HEK293 (cell line): ENCODE measurements around the gene HPRT1.
A peak's percentile ranks its signal among the peaks of the same experiment; 100 is the strongest.

Source experiments
- CTCF ChIA-PET: fragments of 350-600 bp; formaldehyde crosslinking; extraction: SDS; loops from one replicate; lab custom pipeline; 2021; ENCODE audit warnings: antibody characterized with exemption; lab: Yijun Ruan, JAX
- POLR2A ChIA-PET: fragments of 300-600 bp; formaldehyde crosslinking; extraction: SDS; loops from one replicate; lab custom pipeline; 2020; ENCODE audit warnings: antibody characterized with exemption, inconsistent platforms; lab: Yijun Ruan, JAX
- H3K27ac ChIP-seq: fragments of 200-500 bp; sonication (Bioruptor generic); 2 replicates; pipeline ENCODE4 v1.5.1; 2014; ENCODE audit warnings: low read depth, low read length, control low read depth, inconsistent platforms; ENCODE audit errors: extremely low read depth
- H3K36me3 ChIP-seq, 2 experiments: fragments of 200-500 bp in 1 of 2; sonication (Bioruptor generic) in 1 of 2; 1 replicate in 1 of 2; 2 replicates in 1 of 2; pipeline ENCODE4 v1.5.1; 2014 to 2017; ENCODE audit warnings: inconsistent platforms in 2 of 2, low read length in 2 of 2; ENCODE audit not compliant: control insufficient read depth in 2 of 2, insufficient read depth in 1 of 2
- H3K4me1 ChIP-seq: fragments of 200-500 bp; sonication (Bioruptor generic); 2 replicates; pipeline ENCODE4 v1.5.1; 2014; ENCODE audit warnings: mild to moderate bottlenecking, low read length, inconsistent platforms; ENCODE audit not compliant: control insufficient read depth, insufficient read depth
- H3K4me3 ChIP-seq: 2 replicates; pipeline ENCODE4 v1.5.1; 2011; ENCODE audit warnings: low read depth, mild to moderate bottlenecking, control low read depth, low read length, moderate library complexity
- H3K9me3 ChIP-seq: fragments of 200-500 bp; sonication (Bioruptor generic); 2 replicates; pipeline ENCODE4 v1.5.1; 2014; ENCODE audit warnings: low read depth, low read length, inconsistent platforms; ENCODE audit not compliant: control insufficient read depth, insufficient read depth
- GLIS1 ChIP-seq: fragments of 450-650 bp; formaldehyde crosslinking; IDR thresholded peaks from 2 replicates; pipeline ENCODE4 v1.5.1; 2016; ENCODE audit warnings: missing biosample characterization, missing genetic modification characterization
- HOXA7 ChIP-seq: sonication (generic); formaldehyde crosslinking; IDR thresholded peaks from 2 replicates; pipeline ENCODE4 v1.8.1; 2022; ENCODE audit warnings: missing genetic modification reagents, borderline replicate concordance
- KLF1 ChIP-seq: fragments of 450-650 bp; formaldehyde crosslinking; IDR thresholded peaks from 2 replicates; pipeline ENCODE4 v1.5.1; 2016; ENCODE audit warnings: missing biosample characterization, missing genetic modification characterization
- MEIS1 ChIP-seq: sonication (generic); formaldehyde crosslinking; IDR thresholded peaks from 2 replicates; pipeline ENCODE4 v1.8.1; 2022; ENCODE audit warnings: missing genetic modification reagents, mild to moderate bottlenecking, borderline replicate concordance
- OVOL3 ChIP-seq: fragments of 450-650 bp; formaldehyde crosslinking; IDR thresholded peaks from 2 replicates; pipeline ENCODE4 v1.5.1; 2016; ENCODE audit warnings: missing biosample characterization, missing genetic modification characterization
- PRDM2 ChIP-seq: fragments of 450-650 bp; formaldehyde crosslinking; IDR thresholded peaks from 2 replicates; pipeline ENCODE4 v1.5.1; 2016; ENCODE audit warnings: missing biosample characterization, missing genetic modification characterization, borderline replicate concordance
- RBAK ChIP-seq: fragments of 450-650 bp; formaldehyde crosslinking; IDR thresholded peaks from 2 replicates; pipeline ENCODE4 v1.5.1; 2016; ENCODE audit warnings: missing biosample characterization, missing genetic modification characterization
- TRIM28 ChIP-seq: IDR thresholded peaks from 2 replicates; pipeline ENCODE4 v1.6.1; 2011; ENCODE audit warnings: low read length, control low read depth, borderline replicate concordance
- ZNF174 ChIP-seq: fragments of 450-650 bp; formaldehyde crosslinking; IDR thresholded peaks from 2 replicates; pipeline ENCODE4 v1.5.0; 2017; ENCODE audit warnings: missing biosample characterization, mild to moderate bottlenecking, missing genetic modification characterization
- ZNF202 ChIP-seq: fragments of 450-650 bp; formaldehyde crosslinking; IDR thresholded peaks from 2 replicates; pipeline ENCODE4 v1.5.1; 2016; ENCODE audit warnings: missing biosample characterization, missing genetic modification characterization, borderline replicate concordance
- ZNF223 ChIP-seq: fragments of 450-650 bp; formaldehyde crosslinking; IDR thresholded peaks from 2 replicates; pipeline ENCODE4 v1.5.1; 2016; ENCODE audit warnings: missing biosample characterization, missing genetic modification characterization
- ZNF248 ChIP-seq: fragments of 450-650 bp; formaldehyde crosslinking; IDR thresholded peaks from 2 replicates; pipeline ENCODE4 v1.5.1; 2017; ENCODE audit warnings: missing biosample characterization, missing genetic modification characterization
- ZNF292 ChIP-seq: fragments of 450-650 bp; formaldehyde crosslinking; IDR thresholded peaks from 2 replicates; pipeline ENCODE4 v1.5.1; 2016; ENCODE audit warnings: low read depth, missing biosample characterization, missing genetic modification characterization, borderline replicate concordance
- ZNF335 ChIP-seq: fragments of 450-650 bp; formaldehyde crosslinking; conservative IDR thresholded peaks from 2 replicates; pipeline ENCODE4 v1.5.1; 2016; ENCODE audit warnings: missing biosample characterization, missing genetic modification characterization
- ZNF416 ChIP-seq: fragments of 450-650 bp; formaldehyde crosslinking; IDR thresholded peaks from 2 replicates; pipeline ENCODE4 v1.5.1; 2016; ENCODE audit warnings: missing biosample characterization, missing genetic modification characterization
- ZNF629 ChIP-seq: fragments of 450-650 bp; formaldehyde crosslinking; IDR thresholded peaks from 2 replicates; pipeline ENCODE4 v1.5.1; 2017; ENCODE audit warnings: missing biosample characterization, missing genetic modification characterization
- ZNF768 ChIP-seq: fragments of 450-650 bp; formaldehyde crosslinking; IDR thresholded peaks from 2 replicates; pipeline ENCODE4 v1.5.1; 2018; ENCODE audit warnings: missing biosample characterization, mild to moderate bottlenecking, missing genetic modification characterization
- ZNF830 ChIP-seq: fragments of 450-650 bp; IDR thresholded peaks from 2 replicates; pipeline ENCODE4 v1.5.0; 2018; ENCODE audit warnings: missing biosample characterization, missing genetic modification characterization, low read depth, mild to moderate bottlenecking, moderate library complexity

The HPRT1 gene

GRCh38 chrX:134537179-134537955 lies 77.4 kb downstream of the HPRT1 start:
- POLR2A ChIA-PET: interaction anchor here (0.7 to 1.0 kb wide), 2 partner anchors 33 to 179 kb away, joined by 3 to 4 read pairs; no protein-coding TSS in a partner anchor
- peak overlapping the region; percentile 12; the same call in 1 of the 2 replicates for H3K27ac ChIP-seq

GRCh38 chrX:134538316-134538715 lies 78.4 kb downstream of the HPRT1 start:
- H3K9me3 ChIP-seq: no peaks in the 10 kb centered on the region
- ChIA-PET CTCF (interaction anchor here (1.0 kb wide), 1 partner anchor 18 kb away, joined by 3 read pairs; no protein-coding TSS in a partner anchor), POLR2A (no interaction called here)
- H3K4me1 ChIP-seq: peaks cover 12% of the 10 kb centered on the region
- no peak overlapping the region for H3K27ac ChIP-seq
- no peak for TF ChIP-seq PRDM2 (tag by site-specific recombination)
- TF ChIP-seq ZNF223 (tag by site-specific recombination): no peak
- TF ChIP-seq OVOL3 (tag by site-specific recombination): no peak
- TF ChIP-seq ZNF416: no peak
- no peaks in the 10 kb centered on the region for H3K36me3 ChIP-seq
- H3K4me3 ChIP-seq: no peak overlapping the region

More at GRCh38 chrX:134537179-134537955, 77.4 kb downstream of the HPRT1 start:
- H3K4me1 ChIP-seq: peaks cover 3% of the 10 kb centered on the region; the same call in 1 of the 2 replicates
- no peak overlapping the region for H3K4me3 ChIP-seq
- TF ChIP-seq ZNF335 (tag by site-specific recombination): peak; percentile 55
- no peak for TF ChIP-seq ZNF768 (tag by site-specific recombination)
- no peak for TF ChIP-seq ZNF830 (tag by site-specific recombination)
- no peak for TF ChIP-seq ZNF174 (tag by site-specific recombination)
- TF ChIP-seq ZNF248: no peak
- TF ChIP-seq MEIS1: no peak
- peak; percentile 36; the same call in 1 of the 2 replicates for TF ChIP-seq ZNF629 (tag by site-specific recombination)
- no peak for TF ChIP-seq ZNF292 (tag by site-specific recombination)
- no peak for TF ChIP-seq RBAK (tag by site-specific recombination)
- TF ChIP-seq TRIM28: 0 out of 2 replicates have a peak, but pooled peaks have one; percentile 53
- no peak for TF ChIP-seq ZNF202 (tag by site-specific recombination)
- TF ChIP-seq HOXA7 (CRISPR knock-in tag): no peak
- TF ChIP-seq GLIS1 (tag by site-specific recombination): peak; percentile 84
- no peak for TF ChIP-seq KLF1 (tag by site-specific recombination)
- H3K36me3 ChIP-seq: no peaks in the 10 kb centered on the region
- CTCF ChIA-PET: interaction anchor here (1.0 kb wide), 1 partner anchor 17 kb away, joined by 3 read pairs; no protein-coding TSS in a partner anchor
- no peaks in the 10 kb centered on the region for H3K9me3 ChIP-seq
